Chondrocyte (in vitro differentiated cells): ENCODE data around the gene RBM20. TPM values are rescaled to one million over a fixed set of nuclear protein-coding genes. Genes with fewer than 3 reads are reported as not detected.

ENCODE experiments used
- DNase-seq: peaks from one replicate; pipeline ENCODE4 v3.0.0; 2021; ENCODE audit warnings: mixed read lengths, low spot score
- H3K27ac Mint-ChIP-seq: one replicate; pipeline ENCODE4 v1.8.0; 2021; ENCODE audit warnings: mild to moderate bottlenecking, moderate library complexity, mixed read lengths; ENCODE audit not compliant: unreplicated experiment
- H3K27me3 Mint-ChIP-seq: 2 replicates; pipeline ENCODE4 v1.8.0; 2021; ENCODE audit warnings: low read depth, mixed read lengths
- H3K36me3 Mint-ChIP-seq: 2 replicates; pipeline ENCODE4 v1.8.0; 2021; ENCODE audit warnings: low read depth, mixed read lengths
- H3K4me1 Mint-ChIP-seq: 2 replicates; pipeline ENCODE4 v1.8.0; 2021; ENCODE audit warnings: low read depth, mild to moderate bottlenecking, mixed read lengths
- H3K4me3 Mint-ChIP-seq: one replicate; pipeline ENCODE4 v1.8.0; 2021; ENCODE audit warnings: mild to moderate bottlenecking, moderate library complexity, mixed read lengths; ENCODE audit not compliant: unreplicated experiment
- H3K9me3 Mint-ChIP-seq: 2 replicates; pipeline ENCODE4 v1.8.0; 2021; ENCODE audit warnings: low read depth, mixed read lengths
- CTCF ChIP-seq: fragments of 200-600 bp; sonication (generic); IDR thresholded peaks from 2 replicates; pipeline ENCODE4 v1.5.0; 2021; ENCODE audit warnings: antibody characterized with exemption, mild to moderate bottlenecking, moderate library complexity
- total RNA-seq: library from RNA; stranded (reverse); gene quantifications from 3 replicates; pipeline ENCODE4 v1.2.1, GENCODE V29; 2021

RBM20 gene
- total RNA-seq, 1 donor from 2014 or later: 3.6 TPM

DNA sequence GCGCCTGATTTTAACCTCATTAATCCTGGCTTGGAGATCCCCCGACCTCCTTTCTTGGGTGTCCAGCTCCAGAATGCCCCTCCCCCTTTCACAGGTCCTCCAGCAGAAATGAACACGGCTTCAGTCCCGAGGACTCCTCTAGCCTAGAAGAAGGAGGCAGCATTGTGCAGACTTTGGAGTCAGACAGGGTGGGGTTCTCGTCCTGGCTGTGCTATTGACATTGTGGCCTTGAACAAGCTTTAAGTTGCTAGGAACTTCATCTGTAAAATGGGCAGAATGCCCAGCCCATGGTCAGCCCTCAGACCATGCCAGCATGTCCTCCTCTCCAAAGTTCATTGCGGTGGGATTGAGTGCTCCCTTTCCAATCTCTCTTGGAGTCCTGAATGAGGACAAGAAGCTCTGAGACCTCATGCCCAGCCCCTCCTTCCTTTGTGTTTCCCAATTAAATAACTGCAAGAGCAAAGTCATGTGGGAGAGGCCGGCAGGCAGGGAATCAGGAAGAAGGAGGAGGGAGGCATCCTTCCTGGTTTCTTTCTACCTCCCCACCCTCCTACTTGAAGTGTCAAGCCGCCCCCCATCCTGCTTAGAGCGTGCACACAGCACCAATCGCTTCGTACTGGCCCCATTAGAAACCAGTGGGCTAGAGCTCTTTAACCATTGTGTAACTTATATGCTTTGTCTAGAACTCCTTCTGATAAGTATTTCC lies 86.4 kb downstream of the RBM20 start:
- Mint-ChIP-seq H3K4me3 (no peak overlapping the region), H3K9me3 (no peaks in the 10 kb centered on the region), H3K36me3 (no peaks in the 10 kb centered on the region), H3K4me1 (peaks cover 8% of the 10 kb centered on the region), H3K27me3 (peaks cover 21% of the 10 kb centered on the region), H3K27ac (no peak overlapping the region)
- no peak for DNase-seq
- TF ChIP-seq CTCF: no peak

- H3K4me3 Mint-ChIP-seq: no peak overlapping the region
- H3K27ac Mint-ChIP-seq: no peak overlapping the region
- peaks cover 14% of the 10 kb centered on the region for H3K4me1 Mint-ChIP-seq
- peaks cover 25% of the 10 kb centered on the region for H3K27me3 Mint-ChIP-seq
- TF ChIP-seq CTCF: no peak
- no peaks in the 10 kb centered on the region for H3K9me3 Mint-ChIP-seq
- H3K36me3 Mint-ChIP-seq: no peaks in the 10 kb centered on the region
- DNase-seq: no peak
These were observed 89.2 kb downstream of the RBM20 start for GRCh38 chr10:110733218-110733952.

GRCh38 chr10:110735620-110736027 lies 91.5 kb downstream of the RBM20 start:
- Mint-ChIP-seq H3K9me3 (no peaks in the 10 kb centered on the region), H3K27me3 (peaks cover 25% of the 10 kb centered on the region)

DNA sequence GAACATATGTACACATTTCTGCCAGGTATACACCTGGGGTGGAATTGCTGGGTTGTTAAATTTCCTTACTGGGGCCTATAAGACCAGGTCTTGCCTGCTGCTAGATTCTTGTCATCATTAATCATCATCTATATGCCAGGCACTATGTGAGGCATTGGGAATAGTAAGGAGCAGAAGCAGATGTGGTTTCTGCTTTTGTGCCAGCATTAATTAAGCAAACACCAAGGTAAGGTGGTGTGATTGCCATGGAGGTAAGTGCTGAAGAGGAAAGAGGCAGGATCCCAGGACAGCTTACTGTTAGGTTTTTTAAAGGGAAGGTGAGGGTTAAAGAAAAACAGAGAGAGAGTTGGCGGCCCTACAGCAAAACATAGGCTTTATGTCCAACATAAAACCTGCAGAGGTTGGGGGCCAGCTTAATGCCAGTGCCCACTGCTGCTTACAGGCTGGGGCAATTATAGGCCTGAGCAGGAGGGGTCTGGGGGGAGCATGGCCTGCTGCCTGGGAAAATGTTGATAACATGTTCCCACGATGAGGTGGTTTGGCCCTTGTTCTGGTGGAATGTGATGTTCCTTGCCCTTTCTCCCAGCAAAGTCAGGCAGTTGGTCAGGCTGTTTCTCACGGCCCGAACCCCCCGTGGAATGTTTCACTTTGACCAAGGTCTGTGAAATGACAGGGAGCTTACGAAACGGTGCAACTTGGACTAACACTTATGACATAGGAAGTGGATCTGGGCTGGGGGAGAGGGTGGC lies 93.9 kb downstream of the RBM20 start:
- Mint-ChIP-seq H3K27ac (peak overlapping the region; percentile 86), H3K36me3 (no peaks in the 10 kb centered on the region), H3K4me3 (no peak overlapping the region), H3K9me3 (no peaks in the 10 kb centered on the region), H3K4me1 (peaks cover 34% of the 10 kb centered on the region), H3K27me3 (peaks cover 10% of the 10 kb centered on the region)
- DNase-seq: no peak
- TF ChIP-seq CTCF: no peak

More at GRCh38 chr10:110735620-110736027, 91.5 kb downstream of the RBM20 start:
- peaks cover 30% of the 10 kb centered on the region for H3K4me1 Mint-ChIP-seq
- no peaks in the 10 kb centered on the region for H3K36me3 Mint-ChIP-seq
- no peak for DNase-seq
- no peak for TF ChIP-seq CTCF
- H3K27ac Mint-ChIP-seq: no peak overlapping the region
- H3K4me3 Mint-ChIP-seq: no peak overlapping the region

DNA sequence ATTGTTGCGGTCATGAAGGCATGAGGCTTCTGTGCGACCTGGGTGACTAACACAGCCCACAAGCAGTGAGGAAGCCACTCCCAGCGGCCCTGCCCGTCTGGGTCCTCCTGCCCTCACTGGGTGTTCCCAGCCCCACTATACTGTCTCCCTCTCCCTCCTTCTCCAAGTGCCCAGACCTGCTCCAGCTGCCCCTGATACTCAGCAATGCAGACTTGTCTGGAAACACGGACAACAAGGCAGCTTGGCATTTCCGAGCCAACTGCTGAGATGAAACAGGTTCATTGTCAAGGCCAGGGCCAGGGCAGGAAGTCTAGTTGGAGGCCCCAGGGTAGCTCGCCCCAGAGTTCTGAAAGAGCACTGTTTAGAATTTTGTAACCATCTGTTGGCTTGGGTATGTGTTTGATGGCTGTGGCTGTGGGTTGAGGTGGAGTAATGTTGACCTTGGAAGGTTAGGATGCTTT lies 95.7 kb downstream of the RBM20 start:
- Mint-ChIP-seq H3K4me1 (peaks cover 34% of the 10 kb centered on the region), H3K4me3 (no peak overlapping the region), H3K27me3 (peaks cover 5% of the 10 kb centered on the region), H3K27ac (no peak overlapping the region), H3K9me3 (no peaks in the 10 kb centered on the region), H3K36me3 (no peaks in the 10 kb centered on the region)
- DNase-seq: no peak
- no peak for TF ChIP-seq CTCF
